H1 (cell line): Measurements from ENCODE around the gene PROZ. TPM values are rescaled to one million over a fixed set of nuclear protein-coding genes. Genes with fewer than 3 reads are reported as not detected.

Source experiments
- CTCF ChIA-PET: fragments of 300-600 bp; sonication (Branson Sonifier 250); formaldehyde crosslinking; loops from one replicate; lab custom pipeline; 2021; ENCODE audit not compliant: partially characterized antibody; lab: Charles Lee
- POLR2A ChIA-PET: fragments of 300-600 bp; sonication (Branson Sonifier 250); formaldehyde crosslinking; loops from one replicate; lab custom pipeline; 2021; ENCODE audit warnings: inconsistent platforms; ENCODE audit not compliant: partially characterized antibody; lab: Charles Lee
- DNase-seq, 2 experiments: peaks; one replicate each; pipeline versions ENCODE4 v3.0.0 to v3.0.0-alpha.2; 2010 to 2022; ENCODE audit warnings: low spot score in 2 of 2, low read depth in 1 of 2, mixed read lengths in 1 of 2
- FAIRE-seq: peaks from 2 replicates; lab custom pipeline; 2011; peaks lifted over from hg19 to GRCh38; lab: Jason Lieb, UNC
- H2AFZ ChIP-seq: 2 replicates; pipeline ENCODE4 v1.8.1; 2012; ENCODE audit warnings: low read length, inconsistent platforms
- H2AK5ac ChIP-seq: 2 replicates; pipeline ENCODE4 v1.6.1; 2013; ENCODE audit warnings: low read depth, low read length
- H2BK120ac ChIP-seq: replicated peaks from 2 replicates; pipeline ENCODE3; 2013; ENCODE audit warnings: low read depth, low read length, inconsistent platforms
- H2BK12ac ChIP-seq: 2 replicates; pipeline ENCODE4 v1.6.1; 2013; ENCODE audit warnings: low read depth, low read length
- H2BK15ac ChIP-seq: 2 replicates; pipeline ENCODE4 v1.6.1; 2013; ENCODE audit warnings: low read length
- H2BK20ac ChIP-seq: 2 replicates; pipeline ENCODE4 v1.6.1; 2013; ENCODE audit warnings: low read length
- H2BK5ac ChIP-seq: 2 replicates; pipeline ENCODE4 v1.6.1; 2013; ENCODE audit warnings: low read depth, low read length
- H3K14ac ChIP-seq: 2 replicates; pipeline ENCODE4 v1.6.1; 2013; ENCODE audit warnings: inconsistent platforms; ENCODE audit not compliant: insufficient read length
- H3K18ac ChIP-seq: 2 replicates; pipeline ENCODE4 v1.6.1; 2013; ENCODE audit warnings: low read length; ENCODE audit errors: extremely low read depth
- H3K23ac ChIP-seq: 2 replicates; pipeline ENCODE4 v1.6.1; 2013; ENCODE audit warnings: inconsistent platforms; ENCODE audit not compliant: insufficient read length
- H3K23me2 ChIP-seq: 2 replicates; pipeline ENCODE4 v1.6.1; 2013; ENCODE audit warnings: low read depth, low read length
- H3K27ac ChIP-seq: 2 replicates; pipeline ENCODE4 v1.6.1; 2011; ENCODE audit warnings: low read depth, low read length, inconsistent platforms
- H3K27me3 ChIP-seq, 4 experiments: replicated peaks in 1 of 4; 1 replicate in 1 of 4; 2 replicates in 3 of 4; pipeline versions ENCODE4 v1.6.1 to v1.8.1; 2011 to 2013; ENCODE audit warnings: low read length in 3 of 4, mild to moderate bottlenecking in 3 of 4, inconsistent platforms in 2 of 4, mixed read lengths in 2 of 4, moderate library complexity in 1 of 4; ENCODE audit not compliant: control insufficient read depth in 3 of 4, insufficient read depth in 3 of 4; ENCODE audit errors: extremely low read depth in 1 of 4
- H3K36me3 ChIP-seq, 4 experiments: 2 replicates each; pipeline versions ENCODE4 v1.6.1 to v1.8.1; 2011 to 2013; ENCODE audit warnings: mild to moderate bottlenecking in 4 of 4, low read length in 3 of 4, moderate library complexity in 2 of 4, control low read depth in 1 of 4, inconsistent platforms in 1 of 4; ENCODE audit not compliant: insufficient read depth in 4 of 4, control insufficient read depth in 2 of 4
- H3K4ac ChIP-seq: replicated peaks from 2 replicates; pipeline ENCODE3; 2013; ENCODE audit warnings: low read length, low read depth, mixed read lengths, inconsistent platforms; ENCODE audit not compliant: insufficient read length
- H3K4me1 ChIP-seq, 4 experiments: replicated peaks in 1 of 4; 1 replicate in 1 of 4; 2 replicates in 3 of 4; pipeline versions ENCODE4 v1.6.1 to v1.8.1; 2011 to 2013; ENCODE audit warnings: low read length in 3 of 4, inconsistent platforms in 2 of 4, mixed read lengths in 1 of 4; ENCODE audit not compliant: insufficient read depth in 4 of 4, control insufficient read depth in 3 of 4
- H3K4me2 ChIP-seq, 2 experiments: 2 replicates each; pipeline versions ENCODE4 v1.6.1 to v1.8.1; 2011 to 2013; ENCODE audit warnings: low read depth in 2 of 2, low read length in 2 of 2, control low read depth in 1 of 2, inconsistent platforms in 1 of 2, mild to moderate bottlenecking in 1 of 2; ENCODE audit not compliant: insufficient read depth in 1 of 2
- H3K4me3 ChIP-seq, 4 experiments: fragments of 200-600, 300-600 bp in 1 of 4; sonication (generic), shearing (Covaris generic), sonication (Bioruptor Twin) in 1 of 4; 2 replicates each; pipeline versions ENCODE4 v1.5.1 to v1.8.1; 2011 to 2016; ENCODE audit warnings: low read length in 4 of 4, low read depth in 3 of 4, control low read depth in 2 of 4, inconsistent platforms in 2 of 4, mild to moderate bottlenecking in 2 of 4, mixed read lengths in 1 of 4, moderate library complexity in 1 of 4; ENCODE audit not compliant: insufficient read depth in 2 of 4; ENCODE audit errors: extremely low read depth in 1 of 4
- H3K56ac ChIP-seq: replicated peaks from 2 replicates; pipeline ENCODE3; 2013; ENCODE audit warnings: low read depth, mild to moderate bottlenecking, mixed read lengths, low read length, inconsistent platforms; ENCODE audit not compliant: insufficient read length
- H3K79me1 ChIP-seq: 2 replicates; pipeline ENCODE4 v1.6.1; 2013; ENCODE audit warnings: low read depth, low read length, control low read depth
- H3K79me2 ChIP-seq, 2 experiments: 2 replicates each; pipeline versions ENCODE4 v1.6.1 to v1.8.1; 2012 to 2013; ENCODE audit warnings: low read length in 2 of 2, mild to moderate bottlenecking in 2 of 2, inconsistent platforms in 1 of 2; ENCODE audit not compliant: insufficient read depth in 2 of 2, control insufficient read depth in 1 of 2
- H3K9ac ChIP-seq, 4 experiments: replicated peaks in 1 of 4; 1 replicate in 1 of 4; 2 replicates in 3 of 4; pipeline versions ENCODE4 v1.6.1 to v1.8.1; 2011 to 2013; ENCODE audit warnings: low read depth in 3 of 4, low read length in 3 of 4, control low read depth in 2 of 4, mild to moderate bottlenecking in 2 of 4, moderate library complexity in 2 of 4, inconsistent platforms in 1 of 4; ENCODE audit errors: extremely low read depth in 1 of 4
- H3K9me3 ChIP-seq, 2 experiments: 2 replicates each; pipeline versions ENCODE4 v1.6.1 to v1.8.1; 2012 to 2013; ENCODE audit warnings: mild to moderate bottlenecking in 2 of 2, moderate library complexity in 2 of 2, control low read depth in 1 of 2, inconsistent platforms in 1 of 2, low read depth in 1 of 2, low read length in 1 of 2, mixed read lengths in 1 of 2; ENCODE audit not compliant: insufficient read depth in 2 of 2
- H4K20me1 ChIP-seq, 2 experiments: replicated peaks in 1 of 2; 2 replicates each; pipeline versions ENCODE3 to v1.8.1; 2011 to 2013; ENCODE audit warnings: inconsistent platforms in 2 of 2, low read length in 2 of 2, mild to moderate bottlenecking in 1 of 2; ENCODE audit not compliant: insufficient read depth in 2 of 2, control insufficient read depth in 1 of 2
- H4K5ac ChIP-seq: 2 replicates; pipeline ENCODE4 v1.6.1; 2013; ENCODE audit warnings: low read length, low read depth, mixed read lengths, inconsistent platforms; ENCODE audit not compliant: insufficient read length
- H4K8ac ChIP-seq: 2 replicates; pipeline ENCODE4 v1.8.0; 2013; ENCODE audit warnings: mild to moderate bottlenecking, moderate library complexity, low read length, inconsistent platforms; ENCODE audit not compliant: insufficient read depth; ENCODE audit errors: extremely low read depth
- H4K91ac ChIP-seq: replicated peaks from 2 replicates; pipeline ENCODE3; 2013; ENCODE audit warnings: low read length, mixed read lengths, inconsistent platforms; ENCODE audit not compliant: insufficient read length
- JUN ChIP-seq: IDR thresholded peaks from 2 replicates; pipeline ENCODE4 v1.6.1; 2011; ENCODE audit warnings: low read depth, mild to moderate bottlenecking, improper control_type of control experiment, low read length
- KDM4A ChIP-seq: IDR thresholded peaks from one replicate; pipeline ENCODE4 v1.7.1; 2012; ENCODE audit warnings: low read depth, mild to moderate bottlenecking, moderate library complexity, low read length, inconsistent platforms; ENCODE audit not compliant: severe bottlenecking
- SIRT6 ChIP-seq: IDR thresholded peaks from one replicate; pipeline ENCODE4 v1.7.1; 2012; ENCODE audit warnings: low read length, inconsistent platforms
- SP2 ChIP-seq: IDR thresholded peaks from 2 replicates; pipeline ENCODE4 v1.6.1; 2012; ENCODE audit warnings: mild to moderate bottlenecking, low read length, inconsistent platforms
- WGBS, 2 experiments: shearing (Covaris generic) in 1 of 2; methylation state at CpG; one replicate each; pipeline versions ENCODE4 v1.1.6 to v1.1.7; 2013 to 2015; ENCODE audit warnings: low lambda C conversion rate in 2 of 2, mixed read lengths in 2 of 2, inconsistent platforms in 1 of 2, low coverage in 1 of 2, missing lambda C conversion rate in 1 of 2; ENCODE audit not compliant: insufficient replicate concordance in 2 of 2, insufficient coverage in 1 of 2, insufficient read length in 1 of 2; ENCODE audit errors: extremely low coverage in 1 of 2, missing lambda C conversion rate in 1 of 2; 5-methylcytosine and 5-hydroxymethylcytosine counted together
- polyA plus RNA-seq, 7 experiments: library from polyadenylated mRNA; depleted of rRNA in 3 of 7; stranded (reverse) in 5 of 7; unstranded in 2 of 7; fragments of >200 nt in 5 of 7; fragments of 200-250 nt in 2 of 7; gene quantifications; 1 replicate in 5 of 7; 2 replicates in 1 of 7; 4 replicates in 1 of 7; pipeline versions ENCODE4 v1.2.1 to v1.2.3, GENCODE V29; 2011 to 2013; ENCODE audit warnings: missing spikeins in 2 of 7, mixed read lengths in 2 of 7
- total RNA-seq: library from RNA; stranded (reverse); fragmentation: NEBNext Ultra II Directional; extraction: Animal tissue kit (Norgen Biotek cat#: 25700); gene quantifications from 2 replicates; pipeline ENCODE4 v1.2.1, GENCODE V29; 2021

The PROZ gene
- total and polyA plus RNA-seq, 2 of the 8 experiments (the other 6 are each of a cell fraction or from before 2014, with no cell fraction given), result not detected

DNA sequence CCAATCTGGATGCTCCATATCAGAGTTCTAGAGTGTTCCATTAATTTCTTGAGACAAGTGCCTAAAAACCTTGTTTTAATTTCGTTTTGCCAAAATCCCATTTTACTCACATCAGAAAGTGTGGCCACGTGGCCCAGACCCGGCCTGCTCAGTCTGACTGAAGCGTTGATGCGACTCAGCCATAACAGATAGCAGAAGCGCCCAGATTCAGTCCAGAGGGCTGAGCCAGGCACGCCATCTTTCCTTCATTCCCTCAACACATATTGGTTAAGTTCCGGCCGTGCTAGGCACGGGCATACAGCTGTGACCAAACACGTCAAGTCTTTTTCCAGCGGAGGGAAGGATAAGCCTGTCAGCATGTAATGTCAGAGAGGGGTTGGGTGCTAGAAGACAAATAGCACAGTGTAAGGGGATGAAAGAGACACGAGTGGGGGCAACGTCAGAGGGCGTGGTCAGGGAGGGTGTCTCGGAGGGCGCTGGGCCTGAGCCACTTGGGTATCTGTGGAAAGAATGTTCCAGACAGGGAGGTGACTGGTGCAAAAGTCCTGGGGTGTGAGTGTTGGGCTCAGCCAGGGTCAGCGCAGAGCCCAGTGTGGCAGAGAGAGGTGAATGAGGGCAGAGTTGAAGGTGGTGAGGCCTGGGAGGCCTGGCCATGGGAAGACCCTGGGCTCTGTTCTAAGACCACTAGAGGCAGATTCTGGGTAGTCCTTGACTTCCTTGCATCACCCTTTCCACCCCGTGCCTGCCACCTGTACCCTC is 32.8 kb upstream of the PROZ start:
- H3K4me3 ChIP-seq, result no peak overlapping the region
- H2BK20ac ChIP-seq, result no peak overlapping the region
- H3K9me3 ChIP-seq, result no peaks in the 10 kb centered on the region
- H4K91ac ChIP-seq, result no peak overlapping the region
- 91% methylated on average over 19 of the region's 19 CpGs; no CpG with 5 or more reads in 1 of the 2 experiments for WGBS, 2 experiments
- no peaks in the 10 kb centered on the region for H4K20me1 ChIP-seq
- no peak overlapping the region for H3K9ac ChIP-seq
- no peaks in the 10 kb centered on the region for H3K36me3 ChIP-seq
- no peak overlapping the region for H4K5ac ChIP-seq
- no peak overlapping the region for H2AK5ac ChIP-seq
- no peak overlapping the region for H2BK5ac ChIP-seq
- H3K23me2 ChIP-seq, result no peaks in the 10 kb centered on the region
- no peaks in the 10 kb centered on the region for H3K79me1 ChIP-seq
- no peak overlapping the region for H3K23ac ChIP-seq
- no peak overlapping the region for H3K56ac ChIP-seq
- no peak overlapping the region for H3K18ac ChIP-seq
- no peak overlapping the region for H3K4me2 ChIP-seq
- no peak overlapping the region for H3K4ac ChIP-seq
- no peak overlapping the region for H2BK120ac ChIP-seq
- no peak overlapping the region for H2AFZ ChIP-seq
- DNase-seq (no peak), FAIRE-seq (no peak)
- H3K79me2 ChIP-seq, result no peaks in the 10 kb centered on the region
- no peak overlapping the region for H3K27ac ChIP-seq
- H3K4me1 ChIP-seq, result peaks cover 0 to 15% (median 9%) of the 10 kb centered on the region in 4 experiments; a peak in 6 of 7 replicates
- H4K8ac ChIP-seq, result no peak overlapping the region
- CTCF ChIA-PET, result interaction anchor here (1.0 to 3.0 kb wide), 6 partner anchors 11 to 189 kb away, joined by 3 to 13 read pairs (median 4); no protein-coding TSS in a partner anchor
- no peak overlapping the region for H3K14ac ChIP-seq
- POLR2A ChIA-PET, result interaction anchor here (1.2 kb wide), 1 partner anchor 15 kb away, joined by 3 read pairs; no protein-coding TSS in a partner anchor
- TF ChIP-seq SP2 (no peak), KDM4A (no peak), SIRT6 (no peak), JUN (no peak)
- H2BK12ac ChIP-seq, result no peak overlapping the region
- H2BK15ac ChIP-seq, result 0 out of 2 replicates have a peak overlapping the region, but pooled peaks have one; percentile 12
- no peaks in the 10 kb centered on the region for H3K27me3 ChIP-seq
